Osteocyte (in vitro differentiated cells): ENCODE data around the gene SLC38A1. TPM values are rescaled to one million over a fixed set of nuclear protein-coding genes. Genes with fewer than 3 reads are reported as not detected.

Experiments
- DNase-seq: peaks from one replicate; pipeline ENCODE4 v3.0.0; 2021; ENCODE audit warnings: mixed read lengths; ENCODE audit not compliant: unreplicated experiment; ENCODE audit errors: extremely low spot score
- H3K27ac Mint-ChIP-seq: one replicate; pipeline ENCODE4 v1.8.0; 2021; ENCODE audit warnings: mild to moderate bottlenecking, mixed read lengths; ENCODE audit not compliant: unreplicated experiment
- H3K27me3 Mint-ChIP-seq: one replicate; pipeline ENCODE4 v1.8.0; 2021; ENCODE audit warnings: mixed read lengths; ENCODE audit not compliant: unreplicated experiment
- H3K36me3 Mint-ChIP-seq: one replicate; pipeline ENCODE4 v1.8.0; 2021; ENCODE audit warnings: mixed read lengths; ENCODE audit not compliant: unreplicated experiment
- H3K4me1 Mint-ChIP-seq: one replicate; pipeline ENCODE4 v1.8.0; 2021; ENCODE audit warnings: mixed read lengths; ENCODE audit not compliant: unreplicated experiment
- H3K4me3 Mint-ChIP-seq: one replicate; pipeline ENCODE4 v1.8.0; 2021; ENCODE audit warnings: mild to moderate bottlenecking, moderate library complexity, mixed read lengths; ENCODE audit not compliant: unreplicated experiment
- H3K9me3 Mint-ChIP-seq: one replicate; pipeline ENCODE4 v1.8.0; 2021; ENCODE audit warnings: mixed read lengths; ENCODE audit not compliant: unreplicated experiment
- total RNA-seq: library from RNA; stranded (reverse); gene quantifications from 2 replicates; pipeline ENCODE4 v1.2.1, GENCODE V29; 2021
- TF ChIP-seq, protein P1 (sequence below): fragments of 200-600 bp; sonication (generic); IDR thresholded peaks from 2 replicates; pipeline ENCODE4 v1.5.0; 2021; ENCODE audit warnings: antibody characterized with exemption, mild to moderate bottlenecking, moderate library complexity

The SLC38A1 gene
- total RNA-seq, 1 donor from 2014 or later, result 132 TPM

DNA sequence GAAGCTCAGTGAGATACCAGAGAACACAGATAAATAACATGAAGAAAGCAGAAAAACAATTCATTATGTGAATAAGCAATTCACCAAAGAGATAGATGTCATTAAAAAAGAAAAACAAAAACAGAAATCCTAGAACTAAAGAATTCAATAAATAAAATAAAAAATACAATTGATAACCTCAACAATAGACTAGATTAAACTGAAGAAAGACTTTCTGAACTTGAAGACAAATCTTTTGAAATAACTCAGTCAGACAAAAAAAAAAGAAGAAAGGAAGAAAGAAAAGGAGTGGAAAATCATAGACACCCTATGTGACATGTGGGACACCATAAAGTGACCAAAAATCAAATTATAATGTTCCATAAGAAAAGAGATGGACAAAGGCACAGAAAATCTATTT, 14.0 kb upstream of the SLC38A1 start:
- no peaks in the 10 kb centered on the region for H3K27me3 Mint-ChIP-seq
- no peaks in the 10 kb centered on the region for H3K4me1 Mint-ChIP-seq
- no peak overlapping the region for H3K27ac Mint-ChIP-seq
- TF ChIP-seq, protein P1, sequence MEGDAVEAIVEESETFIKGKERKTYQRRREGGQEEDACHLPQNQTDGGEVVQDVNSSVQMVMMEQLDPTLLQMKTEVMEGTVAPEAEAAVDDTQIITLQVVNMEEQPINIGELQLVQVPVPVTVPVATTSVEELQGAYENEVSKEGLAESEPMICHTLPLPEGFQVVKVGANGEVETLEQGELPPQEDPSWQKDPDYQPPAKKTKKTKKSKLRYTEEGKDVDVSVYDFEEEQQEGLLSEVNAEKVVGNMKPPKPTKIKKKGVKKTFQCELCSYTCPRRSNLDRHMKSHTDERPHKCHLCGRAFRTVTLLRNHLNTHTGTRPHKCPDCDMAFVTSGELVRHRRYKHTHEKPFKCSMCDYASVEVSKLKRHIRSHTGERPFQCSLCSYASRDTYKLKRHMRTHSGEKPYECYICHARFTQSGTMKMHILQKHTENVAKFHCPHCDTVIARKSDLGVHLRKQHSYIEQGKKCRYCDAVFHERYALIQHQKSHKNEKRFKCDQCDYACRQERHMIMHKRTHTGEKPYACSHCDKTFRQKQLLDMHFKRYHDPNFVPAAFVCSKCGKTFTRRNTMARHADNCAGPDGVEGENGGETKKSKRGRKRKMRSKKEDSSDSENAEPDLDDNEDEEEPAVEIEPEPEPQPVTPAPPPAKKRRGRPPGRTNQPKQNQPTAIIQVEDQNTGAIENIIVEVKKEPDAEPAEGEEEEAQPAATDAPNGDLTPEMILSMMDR, result no peak
- no peak overlapping the region for H3K4me3 Mint-ChIP-seq
- H3K9me3 Mint-ChIP-seq, result peaks cover 45% of the 10 kb centered on the region
- peaks cover 11% of the 10 kb centered on the region for H3K36me3 Mint-ChIP-seq
- DNase-seq, result no peak

DNA sequence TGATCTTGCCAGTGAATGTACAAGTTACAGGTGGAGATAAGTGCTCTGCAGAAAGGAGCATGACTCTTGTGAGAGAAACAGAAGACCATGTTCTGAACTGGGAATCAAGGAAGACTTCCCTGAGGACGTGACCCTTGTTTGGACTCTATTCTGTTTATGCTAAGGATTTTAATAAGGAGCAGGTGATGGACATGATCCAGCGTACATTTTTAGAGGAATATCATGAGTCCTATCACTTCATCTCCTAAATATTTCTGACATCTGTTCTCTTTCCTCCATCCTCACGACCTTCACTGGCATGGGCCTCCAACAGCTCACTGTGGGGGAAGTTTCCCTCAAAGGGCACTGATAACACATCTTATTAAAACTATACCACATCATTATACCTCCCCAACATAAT, 7.9 kb upstream of the SLC38A1 start:
- Mint-ChIP-seq H3K27ac (no peak overlapping the region), H3K4me3 (no peak overlapping the region), H3K9me3 (no peaks in the 10 kb centered on the region), H3K27me3 (no peaks in the 10 kb centered on the region), H3K36me3 (no peaks in the 10 kb centered on the region), H3K4me1 (no peaks in the 10 kb centered on the region)
- DNase-seq, result no peak
- TF ChIP-seq, protein P1, result no peak

DNA sequence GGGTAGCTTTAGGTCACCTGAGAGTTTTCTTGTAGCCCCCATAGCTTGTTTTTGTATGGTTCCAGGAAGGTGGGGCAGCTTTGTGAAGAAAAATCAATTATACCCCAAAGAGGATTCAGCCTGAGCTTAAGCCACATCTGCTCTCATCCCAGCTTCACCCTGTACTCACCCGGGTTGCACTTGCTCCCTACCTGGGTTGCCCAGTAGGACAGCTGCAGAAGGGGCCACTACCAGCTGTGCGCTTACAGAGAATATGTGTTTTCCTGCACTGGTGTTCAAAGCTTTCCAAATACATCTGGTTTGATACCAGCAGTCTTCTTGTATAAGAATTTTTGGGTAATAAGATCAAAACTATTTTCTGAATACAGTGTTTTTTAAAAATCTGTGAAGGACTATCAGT, 3.0 kb upstream of the SLC38A1 start:
- Mint-ChIP-seq H3K9me3 (no peaks in the 10 kb centered on the region), H3K4me3 (no peak overlapping the region), H3K4me1 (peaks cover 10% of the 10 kb centered on the region), H3K27me3 (no peaks in the 10 kb centered on the region), H3K27ac (no peak overlapping the region), H3K36me3 (no peaks in the 10 kb centered on the region)
- DNase-seq, result no peak
- TF ChIP-seq, protein P1, result no peak

DNA sequence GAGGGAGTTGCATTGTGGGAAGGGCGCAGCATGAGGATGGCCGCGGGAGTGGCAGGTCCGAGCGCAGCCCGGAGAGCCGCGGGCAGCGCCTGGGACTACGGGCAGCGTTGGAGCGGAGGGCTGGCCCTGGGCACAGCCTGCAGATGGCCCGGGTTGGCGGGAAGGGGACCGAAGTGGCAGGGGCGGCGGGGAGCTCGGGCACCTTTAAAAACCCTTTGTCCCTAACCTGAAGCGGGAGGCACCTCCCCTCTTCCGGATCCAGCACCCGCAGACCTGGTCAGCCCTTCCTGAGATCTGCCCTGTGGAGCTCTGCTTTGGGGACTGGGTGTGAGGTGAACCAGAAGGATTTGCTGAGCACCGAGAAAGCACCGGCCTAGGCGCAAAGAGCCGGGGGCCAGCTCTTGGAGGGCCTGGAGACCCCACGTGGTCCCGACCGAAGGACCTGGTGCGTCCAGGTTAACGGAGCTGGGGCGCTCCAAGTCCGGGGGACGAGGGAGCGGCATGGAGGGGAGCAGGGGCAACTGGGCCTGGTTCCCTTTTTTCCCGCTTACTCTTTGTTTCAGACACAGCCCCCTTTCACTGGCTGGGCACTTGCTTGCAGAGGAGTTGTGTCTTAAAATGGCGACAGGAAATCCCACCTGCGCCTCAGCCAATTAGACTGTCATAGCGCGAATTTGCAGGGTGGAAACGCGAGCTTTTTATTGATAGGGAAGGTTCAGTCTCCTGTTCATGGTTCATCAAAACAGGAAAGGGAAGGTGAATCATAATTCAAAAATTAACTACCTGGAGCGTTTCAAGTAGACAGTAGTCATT, 792 bp upstream of the SLC38A1 start:
- TF ChIP-seq, protein P1, result no peak
- no peaks in the 10 kb centered on the region for H3K9me3 Mint-ChIP-seq
- DNase-seq, result no peak
- no peaks in the 10 kb centered on the region for H3K36me3 Mint-ChIP-seq
- peaks cover 10% of the 10 kb centered on the region for H3K4me1 Mint-ChIP-seq
- no peak overlapping the region for H3K4me3 Mint-ChIP-seq
- no peaks in the 10 kb centered on the region for H3K27me3 Mint-ChIP-seq
- no peak overlapping the region for H3K27ac Mint-ChIP-seq

DNA sequence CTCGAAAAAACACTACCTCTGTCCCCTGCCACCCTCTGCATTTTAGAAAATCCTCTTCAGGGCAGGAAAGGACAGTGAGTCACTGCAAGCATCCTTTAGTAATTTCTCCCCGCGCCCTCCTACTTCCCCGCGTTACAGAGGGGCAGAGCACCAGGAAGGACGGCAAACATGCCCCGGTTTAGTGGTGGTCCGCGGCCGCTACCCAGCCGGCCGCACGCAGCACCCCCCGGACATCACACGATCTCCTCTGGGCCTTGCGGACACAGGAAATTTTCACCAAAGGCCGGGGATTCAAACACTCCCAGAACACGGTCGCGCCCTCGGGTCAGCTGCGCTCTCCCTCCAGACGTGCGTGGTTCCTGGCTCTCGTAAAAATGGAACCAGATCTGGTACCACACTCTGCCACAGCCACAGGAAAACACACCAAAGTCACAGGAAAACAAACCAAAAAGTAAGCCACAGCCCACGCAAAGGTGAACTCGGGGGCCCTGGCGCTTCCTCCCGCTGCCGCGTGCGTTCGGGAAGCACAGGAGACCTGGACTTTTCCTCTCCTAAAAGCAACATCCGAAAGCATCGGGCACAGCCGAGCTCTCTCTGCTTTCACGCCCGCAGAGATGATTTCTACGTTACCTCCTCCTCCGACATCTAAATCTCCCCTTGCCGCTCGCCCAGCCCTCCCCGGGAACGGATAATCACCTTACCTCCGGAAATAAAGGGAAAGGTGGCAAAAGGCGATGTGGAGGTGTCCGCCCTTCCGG, 839 bp downstream of the SLC38A1 start:
- H3K4me3 Mint-ChIP-seq, result no peak overlapping the region
- H3K27ac Mint-ChIP-seq, result no peak overlapping the region
- no peak for DNase-seq
- peaks cover 21% of the 10 kb centered on the region for H3K4me1 Mint-ChIP-seq
- TF ChIP-seq, protein P1, result no peak
- no peaks in the 10 kb centered on the region for H3K36me3 Mint-ChIP-seq
- H3K27me3 Mint-ChIP-seq, result no peaks in the 10 kb centered on the region
- no peaks in the 10 kb centered on the region for H3K9me3 Mint-ChIP-seq
